HCT116 (cell line): ENCODE results near the gene DVL1. TPM values are rescaled to one million over a fixed set of nuclear protein-coding genes. Genes with fewer than 3 reads are reported as not detected.

Experiments used
- ATAC-seq: fragments of 200-7000 bp; cut with Tn5 transposase; 2 replicates; pipeline ENCODE4 v1.9.1; 2020; ENCODE audit warnings: mild to moderate bottlenecking, moderate library complexity
- BruUV-seq: library from RNA; stranded (reverse); fragments of 400-500 nt; replicated peaks from 2 replicates; lab custom pipeline; 2021; lab: Mats Ljungman, UMichigan
- CTCF ChIA-PET: fragments of 300-600 bp; sonication (Branson Sonifier 250); formaldehyde crosslinking; loops from one replicate; lab custom pipeline; 2021; ENCODE audit warnings: antibody characterized with exemption; lab: Charles Lee
- POLR2A ChIA-PET: fragments of 300-600, 350-600 bp; sonication (Branson Sonifier 250); formaldehyde crosslinking; loops from one replicate; lab custom pipeline; 2021; ENCODE audit warnings: antibody characterized with exemption; lab: Charles Lee
- RAD21 ChIA-PET, 2 experiments: fragments of 300-600 bp; sonication (Branson Sonifier 250); formaldehyde crosslinking; loops; one replicate each; lab custom pipeline; 2023; ENCODE audit warnings: low total read pairs in 2 of 2; ENCODE audit not compliant: uncharacterized antibody in 2 of 2, unreplicated experiment in 2 of 2, low non-redundant PET in 1 of 2; lab: Charles Lee
- DNase-seq: peaks from one replicate; pipeline ENCODE4 v3.0.0-alpha.2; 2010; ENCODE audit warnings: low read depth, low spot score
- H2AFZ ChIP-seq: fragments of 200-600 bp; shearing (Covaris generic), sonication (generic); 2 replicates; pipeline ENCODE4 v1.6.1; 2017; ENCODE audit warnings: low read depth, mixed run types, mixed read lengths, antibody characterized with exemption, low read length; ENCODE audit not compliant: poor library complexity, severe bottlenecking
- H3K27ac ChIP-seq: 2 replicates; pipeline ENCODE4 v1.5.1; 2012; ENCODE audit warnings: low read depth, low read length
- H3K27me3 ChIP-seq: fragments of 200-600 bp; sonication (generic); 2 replicates; pipeline ENCODE4 v1.6.1; 2016; ENCODE audit warnings: mixed run types, low read length, mixed read lengths; ENCODE audit not compliant: insufficient read depth
- H3K36me3 ChIP-seq, 2 experiments: fragments of 200-500 bp in 1 of 2; fragments of 200-600 bp in 1 of 2; sonication (Bioruptor generic) in 1 of 2; sonication (generic) in 1 of 2; 2 replicates each; pipeline versions ENCODE4 v1.5.1 to v1.6.1; 2014 to 2016; ENCODE audit warnings: low read length in 2 of 2, inconsistent platforms in 1 of 2, mixed read lengths in 1 of 2, mixed run types in 1 of 2; ENCODE audit not compliant: insufficient read depth in 2 of 2, control insufficient read depth in 1 of 2
- H3K4me1 ChIP-seq, 2 experiments: fragments of 200-600 bp in 1 of 2; sonication (generic) in 1 of 2; 2 replicates each; pipeline versions ENCODE4 v1.5.1 to v1.6.1; 2012 to 2017; ENCODE audit warnings: low read length in 2 of 2, inconsistent platforms in 1 of 2, mild to moderate bottlenecking in 1 of 2, mixed read lengths in 1 of 2, mixed run types in 1 of 2, moderate library complexity in 1 of 2; ENCODE audit not compliant: insufficient read depth in 2 of 2, control insufficient read depth in 1 of 2
- H3K4me2 ChIP-seq: fragments of 200-600 bp; sonication (generic); 2 replicates; pipeline ENCODE4 v1.6.1; 2017; ENCODE audit warnings: mixed run types, low read length, mixed read lengths
- H3K4me3 ChIP-seq, 2 experiments: fragments of 200-600 bp in 1 of 2; sonication (generic) in 1 of 2; replicated peaks in 1 of 2; 2 replicates each; pipeline ENCODE4 v1.5.1; 2011 to 2016; ENCODE audit warnings: low read length in 2 of 2, control low read depth in 1 of 2, low read depth in 1 of 2, mild to moderate bottlenecking in 1 of 2, mixed read lengths in 1 of 2, mixed run types in 1 of 2
- H3K79me2 ChIP-seq: fragments of 200-600 bp; sonication (generic); 2 replicates; pipeline ENCODE4 v1.6.1; 2017; ENCODE audit warnings: mild to moderate bottlenecking, mixed run types, low read length, moderate library complexity, mixed read lengths; ENCODE audit not compliant: insufficient read depth
- H3K9ac ChIP-seq: fragments of 200-600 bp; sonication (generic); 2 replicates; pipeline ENCODE4 v1.6.1; 2016; ENCODE audit warnings: low read length, mixed read lengths
- H3K9me2 ChIP-seq: fragments of 200-600 bp; sonication (generic), shearing (Covaris generic); 2 replicates; pipeline ENCODE4 v1.6.1; 2017; ENCODE audit warnings: mixed run types, mild to moderate bottlenecking, moderate library complexity; ENCODE audit not compliant: insufficient read depth
- H3K9me3 ChIP-seq, 2 experiments: fragments of 200-500 bp in 1 of 2; fragments of 200-600 bp in 1 of 2; sonication (Bioruptor generic) in 1 of 2; sonication (generic) in 1 of 2; 2 replicates each; pipeline ENCODE4 v1.6.1; 2014 to 2017; ENCODE audit warnings: low read length in 2 of 2, mixed read lengths in 2 of 2, inconsistent platforms in 1 of 2, low read depth in 1 of 2, mild to moderate bottlenecking in 1 of 2, mixed run types in 1 of 2, moderate library complexity in 1 of 2; ENCODE audit not compliant: control insufficient read depth in 1 of 2, insufficient read depth in 1 of 2
- H4K20me1 ChIP-seq: fragments of 200-600 bp; sonication (generic), shearing (Covaris generic); 2 replicates; pipeline ENCODE4 v1.6.1; 2017; ENCODE audit warnings: mixed run types, mild to moderate bottlenecking, moderate library complexity; ENCODE audit not compliant: insufficient read depth
- CBX3 ChIP-seq: IDR thresholded peaks from 2 replicates; pipeline ENCODE4 v1.6.1; 2012; ENCODE audit warnings: low read depth
- CEBPB ChIP-seq: IDR thresholded peaks from 2 replicates; pipeline ENCODE4 v1.6.1; 2012; ENCODE audit warnings: low read depth
- EGR1 ChIP-seq: IDR thresholded peaks from 2 replicates; pipeline ENCODE4 v1.6.1; 2012; ENCODE audit warnings: low read depth
- ELF1 ChIP-seq: IDR thresholded peaks from 2 replicates; pipeline ENCODE4 v1.6.1; 2012; ENCODE audit warnings: low read depth, borderline replicate concordance
- EZH2phosphoT487 ChIP-seq: fragments of 200-600 bp; IDR thresholded peaks from 2 replicates; pipeline ENCODE4 v1.6.1; 2018; ENCODE audit warnings: antibody characterized with exemption, borderline replicate concordance
- FOSL1 ChIP-seq: IDR thresholded peaks from 2 replicates; pipeline ENCODE4 v1.6.1; 2012; ENCODE audit warnings: low read depth
- JUND ChIP-seq: IDR thresholded peaks from 2 replicates; pipeline ENCODE4 v1.6.1; 2012
- POLR2A ChIP-seq: IDR thresholded peaks from 2 replicates; pipeline ENCODE4 v1.7.0; 2011; ENCODE audit warnings: borderline replicate concordance; ENCODE audit not compliant: insufficient read depth, insufficient read length; ENCODE audit errors: extremely low read depth
- POLR2AphosphoS5 ChIP-seq: IDR thresholded peaks from 2 replicates; pipeline ENCODE4 v1.6.1; 2011; ENCODE audit warnings: mild to moderate bottlenecking, low read depth, low read length, moderate library complexity
- REST ChIP-seq: IDR thresholded peaks from 2 replicates; pipeline ENCODE4 v1.6.1; 2012; ENCODE audit warnings: low read depth
- SIN3A ChIP-seq: IDR thresholded peaks from 2 replicates; pipeline ENCODE4 v1.6.1; 2012; ENCODE audit warnings: low read depth
- SRF ChIP-seq: IDR thresholded peaks from 2 replicates; pipeline ENCODE4 v1.6.1; 2012; ENCODE audit warnings: low read depth
- YY1 ChIP-seq: IDR thresholded peaks from 2 replicates; pipeline ENCODE4 v1.6.1; 2011; ENCODE audit warnings: low read length, low read depth, moderate library complexity, mild to moderate bottlenecking; ENCODE audit not compliant: insufficient replicate concordance; ENCODE audit errors: extremely low read depth
- ZFX ChIP-seq: fragments of 450-650 bp; IDR thresholded peaks from 2 replicates; pipeline ENCODE4 v1.6.1; 2017
- intact Hi-C: fragments of 100-400 bp; cut with micrococcal nuclease; formaldehyde crosslinking; loops from 2 replicates; pipeline ENCODE4 v1.10.0; 2022
- total RNA-seq: library from RNA; stranded (reverse); gene quantifications from one replicate; pipeline ENCODE4 v1.2.1, GENCODE V29; 2021; ENCODE audit not compliant: unreplicated experiment
- TF ChIP-seq, protein P1 (sequence below), 3 experiments: fragments of 200-600 bp in 1 of 3; sonication (generic) in 1 of 3; IDR thresholded peaks in 2 of 3; conservative IDR thresholded peaks in 1 of 3; 2 replicates each; pipeline ENCODE4 v1.5.1; 2012 to 2017; ENCODE audit warnings: low read depth in 2 of 3, low read length in 2 of 3, antibody characterized with exemption in 1 of 3, borderline replicate concordance in 1 of 3, control low read depth in 1 of 3, mild to moderate bottlenecking in 1 of 3, mixed read lengths in 1 of 3, mixed run types in 1 of 3, moderate library complexity in 1 of 3; ENCODE audit not compliant: insufficient read depth in 1 of 3
- TF ChIP-seq, protein P2 (sequence below): IDR thresholded peaks from 2 replicates; pipeline ENCODE4 v1.6.1; 2011; ENCODE audit warnings: mild to moderate bottlenecking, low read length, moderate library complexity; ENCODE audit not compliant: insufficient replicate concordance; ENCODE audit errors: extremely low read depth

DVL1 gene
- total RNA-seq, 1 experiment from 2014 or later, result 160 TPM

DNA sequence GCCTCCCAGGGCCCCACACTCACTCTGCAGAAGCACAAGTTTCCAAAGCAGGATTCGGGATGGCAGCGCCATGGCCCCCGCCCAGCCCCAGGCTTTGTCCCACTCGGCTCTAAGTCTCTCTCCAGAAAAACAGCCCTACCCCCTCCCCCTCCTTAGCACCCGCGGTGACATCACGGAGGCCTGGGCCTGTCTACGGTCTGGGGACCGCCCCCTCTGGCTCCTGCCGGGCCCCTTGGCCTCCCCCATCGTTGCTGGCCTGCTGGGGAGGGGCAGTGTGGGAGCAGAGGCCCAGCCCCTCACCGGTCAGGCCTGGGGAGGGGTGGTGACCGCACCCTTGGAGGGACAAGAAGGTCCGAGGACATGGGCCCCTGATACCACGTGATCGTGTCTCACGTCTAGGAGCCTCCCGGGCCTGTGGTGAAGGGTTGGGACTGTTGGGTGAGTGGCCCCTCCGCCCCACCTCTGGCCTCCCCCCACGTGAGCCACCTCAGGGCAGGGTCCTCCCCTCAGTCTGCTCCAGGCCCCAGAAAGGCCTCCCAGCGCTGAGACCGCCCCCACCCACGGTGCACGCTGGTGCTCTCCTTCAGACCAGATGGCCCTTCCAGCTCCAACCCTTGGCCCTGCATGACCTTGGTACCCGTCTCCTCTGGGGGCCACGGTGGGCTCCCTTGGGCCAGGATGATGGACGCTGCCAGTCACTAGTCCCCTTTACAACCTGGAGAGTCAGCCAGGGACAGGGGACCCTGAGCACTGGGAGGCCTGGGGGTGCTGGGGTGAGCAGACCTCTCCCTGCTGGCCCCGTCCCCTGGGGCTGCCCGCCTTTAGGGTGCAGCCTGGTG lies 9.4 kb upstream of the DVL1 start, which contains the start of gene MXRA8:
Gene MXRA8, minus strand, starts transcription at position 123 of the 839 bp plus-strand sequence. Its CDS starts 51 bp downstream, at position 72.
- Histone ChIP-seq H4K20me1 (no peaks in the 10 kb centered on the region), H3K9ac (no peak within 1 kb of the TSS), H3K36me3 (no peaks in the 10 kb centered on the region), H3K79me2 (no peaks in the 10 kb centered on the region), H3K9me2 (no peaks in the 10 kb centered on the region), H3K4me2 (no peak within 1 kb of the TSS; the same call in 1 of the 2 replicates), H2AFZ (no peak within 1 kb of the TSS), H3K4me1 (peaks cover 20 to 54% of the 10 kb centered on the region in 2 experiments), H3K27ac (no peak within 1 kb of the TSS), H3K27me3 (no peaks in the 10 kb centered on the region), H3K9me3 (no peaks in the 10 kb centered on the region), H3K4me3 (no peak within 1 kb of the TSS)
- intact Hi-C loops, result no loop called here
- ChIA-PET CTCF (no interaction called here), RAD21 (no interaction called here), POLR2A (no interaction called here)
- DNase-seq, result no peak
- ATAC-seq, result no peak
- BruUV-seq, result no TSS peak
- TF ChIP-seq ZFX (no peak), FOSL1 (no peak), ELF1 (no peak), REST (no peak), POLR2A (no peak), YY1 (no peak), SRF (no peak), EGR1 (no peak), SIN3A (no peak), EZH2phosphoT487 (no peak), CBX3 (no peak), POLR2AphosphoS5 (no peak), CEBPB (no peak), JUND (no peak)
- TF ChIP-seq, protein P1, sequence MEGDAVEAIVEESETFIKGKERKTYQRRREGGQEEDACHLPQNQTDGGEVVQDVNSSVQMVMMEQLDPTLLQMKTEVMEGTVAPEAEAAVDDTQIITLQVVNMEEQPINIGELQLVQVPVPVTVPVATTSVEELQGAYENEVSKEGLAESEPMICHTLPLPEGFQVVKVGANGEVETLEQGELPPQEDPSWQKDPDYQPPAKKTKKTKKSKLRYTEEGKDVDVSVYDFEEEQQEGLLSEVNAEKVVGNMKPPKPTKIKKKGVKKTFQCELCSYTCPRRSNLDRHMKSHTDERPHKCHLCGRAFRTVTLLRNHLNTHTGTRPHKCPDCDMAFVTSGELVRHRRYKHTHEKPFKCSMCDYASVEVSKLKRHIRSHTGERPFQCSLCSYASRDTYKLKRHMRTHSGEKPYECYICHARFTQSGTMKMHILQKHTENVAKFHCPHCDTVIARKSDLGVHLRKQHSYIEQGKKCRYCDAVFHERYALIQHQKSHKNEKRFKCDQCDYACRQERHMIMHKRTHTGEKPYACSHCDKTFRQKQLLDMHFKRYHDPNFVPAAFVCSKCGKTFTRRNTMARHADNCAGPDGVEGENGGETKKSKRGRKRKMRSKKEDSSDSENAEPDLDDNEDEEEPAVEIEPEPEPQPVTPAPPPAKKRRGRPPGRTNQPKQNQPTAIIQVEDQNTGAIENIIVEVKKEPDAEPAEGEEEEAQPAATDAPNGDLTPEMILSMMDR (IDR thresholded peaks at IDR 0.05 in 2 of 3, conservative IDR thresholded peaks at IDR 0.05 in 1 of 3; ENCODE audit: borderline replicate concordance in 1 of 3, insufficient read depth in 1 of 3, low read depth in 2 of 3, low read length in 2 of 3), result no peak
- TF ChIP-seq, protein P2, sequence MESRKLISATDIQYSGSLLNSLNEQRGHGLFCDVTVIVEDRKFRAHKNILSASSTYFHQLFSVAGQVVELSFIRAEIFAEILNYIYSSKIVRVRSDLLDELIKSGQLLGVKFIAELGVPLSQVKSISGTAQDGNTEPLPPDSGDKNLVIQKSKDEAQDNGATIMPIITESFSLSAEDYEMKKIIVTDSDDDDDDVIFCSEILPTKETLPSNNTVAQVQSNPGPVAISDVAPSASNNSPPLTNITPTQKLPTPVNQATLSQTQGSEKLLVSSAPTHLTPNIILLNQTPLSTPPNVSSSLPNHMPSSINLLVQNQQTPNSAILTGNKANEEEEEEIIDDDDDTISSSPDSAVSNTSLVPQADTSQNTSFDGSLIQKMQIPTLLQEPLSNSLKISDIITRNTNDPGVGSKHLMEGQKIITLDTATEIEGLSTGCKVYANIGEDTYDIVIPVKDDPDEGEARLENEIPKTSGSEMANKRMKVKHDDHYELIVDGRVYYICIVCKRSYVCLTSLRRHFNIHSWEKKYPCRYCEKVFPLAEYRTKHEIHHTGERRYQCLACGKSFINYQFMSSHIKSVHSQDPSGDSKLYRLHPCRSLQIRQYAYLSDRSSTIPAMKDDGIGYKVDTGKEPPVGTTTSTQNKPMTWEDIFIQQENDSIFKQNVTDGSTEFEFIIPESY, result no peak
